Ovary (tissue), 9 donors: ENCODE data around the gene BAG5. TPM values are rescaled to one million over a fixed set of nuclear protein-coding genes. Genes with fewer than 3 reads are reported as not detected.
A peak's percentile ranks its signal among the peaks of the same experiment; 100 is the strongest.

Experiments used
- DNase-seq, 5 donors: peaks; one replicate each; pipeline ENCODE4 v3.0.0-alpha.2; 2019 to 2020
- H3K27ac ChIP-seq, 2 donors: fragments of 200-600 bp; one replicate each; pipeline versions ENCODE4 v1.5.1 to v1.8.0; 2019 to 2022
- H3K27me3 ChIP-seq: fragments of 200-600 bp; one replicate; pipeline ENCODE4 v1.8.0; 2022
- H3K36me3 ChIP-seq: fragments of 200-600 bp; sonication (generic); one replicate; pipeline ENCODE4 v1.5.1; 2019
- H3K4me1 ChIP-seq: one replicate; pipeline ENCODE4 v1.8.1; 2013; ENCODE audit warnings: mild to moderate bottlenecking, moderate library complexity; ENCODE audit not compliant: insufficient read depth
- H3K4me3 ChIP-seq: fragments of 200-600 bp; sonication (generic); one replicate; pipeline ENCODE4 v1.5.1; 2017
- H3K9me3 ChIP-seq, 2 donors: fragments of 200-600 bp in 1 of 2; sonication (generic) in 1 of 2; one replicate each; pipeline versions ENCODE4 v1.5.1 to v1.8.1; 2013 to 2019; ENCODE audit warnings: mild to moderate bottlenecking in 1 of 2, moderate library complexity in 1 of 2
- CTCF ChIP-seq, 3 donors: fragments of 450-650 bp in 2 of 3; fragments of 200-600 bp in 1 of 3; IDR thresholded peaks; one replicate each; pipeline versions ENCODE4 v1.5.1 to v1.8.0; 2016 to 2022; ENCODE audit warnings: antibody characterized with exemption in 3 of 3, mild to moderate bottlenecking in 1 of 3
- EP300 ChIP-seq: sonication (generic); formaldehyde crosslinking; IDR thresholded peaks from one replicate; pipeline ENCODE4 v1.6.1; 2017; ENCODE audit warnings: antibody characterized with exemption
- POLR2A ChIP-seq: fragments of 450-650 bp; IDR thresholded peaks from one replicate; pipeline ENCODE4 v1.6.1; 2017; ENCODE audit warnings: antibody characterized with exemption, mild to moderate bottlenecking, moderate library complexity
- WGBS, 3 donors: extraction: QIAGEN DNeasy Blood & Tissue Kit in 1 of 3; methylation state at CpG; one replicate each; pipeline versions ENCODE4 v1.1.5 to v1.1.7; 2013 to 2017; 5-methylcytosine and 5-hydroxymethylcytosine counted together
- intact Hi-C, 4 donors: fragments of 100-400 bp; cut with DNase I; formaldehyde crosslinking; loops; one replicate each; pipeline versions ENCODE4 v1.11.0 to v1.15.1; 2022 to 2023
- polyA plus RNA-seq, 2 donors: library from polyadenylated mRNA; stranded (reverse); fragments of 200-250 nt in 1 of 2; fragments of 350-450 nt in 1 of 2; fragmentation: Illumina TruSeq in 1 of 2; extraction: RNeasy Lipid Tissue Mini Kit (QIAGEN cat#74804) in 1 of 2; gene quantifications; one replicate each; pipeline ENCODE4 v1.2.3, GENCODE V29; 2013 to 2014
- total RNA-seq, 7 donors: library from RNA; depleted of rRNA in 2 of 7; stranded (reverse); fragments of >200 nt in 2 of 7; fragmentation: NEBNext Ultra II Directional in 3 of 7; extraction: Animal tissue kit (Norgen Biotek cat#: 25700) in 3 of 7; gene quantifications; one replicate each; pipeline versions ENCODE4 v1.1.0 to v1.2.4, GENCODE V29; 2016 to 2023
- donor health status: DM: no; HTN: no; CAD: no; lungs with moderate emphysema.
- donor health status: DM: no; HTN: no; CAD: no.
- donor health status: Bipolar disorder and iron deficiency.
- donor health status: DM: yes; HTN: yes; CAD: no.
- donor health status: DM: no; HTN: no; CAD: no.
- donor health status: DM: yes; HTN: yes; CAD: no.

BAG5 gene
- total and polyA plus RNA-seq, 9 donors = 9.8 to 29.1 (median 24.4) TPM

GRCh38 chr14:103574104-103574503, 11.6 kb upstream of the BAG5 start:
- DNase-seq = no peak
- H3K27me3 ChIP-seq = no peaks in the 10 kb centered on the region
- intact Hi-C loops = loop anchor here in 1 of 4 donors (10.0 kb wide), 2 partner anchors 161 to 341 kb away; no protein-coding TSS in a partner anchor
- no peak overlapping the region for H3K27ac ChIP-seq
- TF ChIP-seq CTCF (IDR thresholded peaks at IDR 0.05) (no peak), EP300 (no peak), POLR2A (no peak)
- WGBS, 3 donors = 61 to 70% (median 67%) methylated on average over 6 of the region's 6 CpGs
- H3K4me1 ChIP-seq = peaks cover 6% of the 10 kb centered on the region
- no peak overlapping the region for H3K4me3 ChIP-seq
- H3K36me3 ChIP-seq = no peaks in the 10 kb centered on the region
- no peaks in the 10 kb centered on the region for H3K9me3 ChIP-seq

- DNase-seq = no peak
- TF ChIP-seq CTCF (IDR thresholded peaks at IDR 0.05) (no peak), EP300 (no peak), POLR2A (no peak)
- peaks cover 2% of the 10 kb centered on the region for H3K4me1 ChIP-seq
- 71 to 84% (median 76%) methylated on average over 11 of the region's 11 CpGs for WGBS, 3 donors
- H3K27me3 ChIP-seq = no peaks in the 10 kb centered on the region
- H3K4me3 ChIP-seq = no peak overlapping the region
- H3K9me3 ChIP-seq = no peaks in the 10 kb centered on the region
- no peaks in the 10 kb centered on the region for H3K36me3 ChIP-seq
- intact Hi-C loops = loop anchor here in 1 of 4 donors (10.0 kb wide), 1 partner anchor 55 kb away; the partner anchor contains the start of gene KLC1
- no peak overlapping the region for H3K27ac ChIP-seq
These were observed 7.0 kb upstream of the BAG5 start for GRCh38 chr14:103569408-103569807.

- H3K27me3 ChIP-seq = no peaks in the 10 kb centered on the region
- H3K4me3 ChIP-seq = no peak overlapping the region
- TF ChIP-seq POLR2A = no peak
- TF ChIP-seq CTCF (IDR thresholded peaks at IDR 0.05) = no peak
- TF ChIP-seq EP300 = no peak
- DNase-seq = no peak
- H3K36me3 ChIP-seq = no peaks in the 10 kb centered on the region
- H3K4me1 ChIP-seq = peaks cover 3% of the 10 kb centered on the region
- H3K27ac ChIP-seq = no peak overlapping the region
- 74 to 84% (median 74%) methylated on average over 8 of the region's 8 CpGs for WGBS, 3 donors
- intact Hi-C loops = loop anchor here in 1 of 4 donors (10.0 kb wide), 1 partner anchor 56 kb away; the partner anchor contains the start of gene KLC1
- H3K9me3 ChIP-seq = no peaks in the 10 kb centered on the region
These were observed 6.5 kb upstream of the BAG5 start for GRCh38 chr14:103568952-103569351.

GRCh38 chr14:103563844-103564505, 1.5 kb upstream of the BAG5 start:
- intact Hi-C loops = loop anchor here in 1 of 4 donors (10.0 kb wide), 1 partner anchor 61 kb away; the partner anchor contains the start of gene KLC1
- peak in 1 of 5 donors; percentile 14 for DNase-seq
- H3K4me1 ChIP-seq = peaks cover 8% of the 10 kb centered on the region

More at GRCh38 chr14:103563844-103564505, 1.5 kb upstream of the BAG5 start:
- H3K27ac ChIP-seq = no peak overlapping the region
- no peaks in the 10 kb centered on the region for H3K36me3 ChIP-seq
- H3K9me3 ChIP-seq = no peaks in the 10 kb centered on the region
- no peaks in the 10 kb centered on the region for H3K27me3 ChIP-seq
- WGBS, 3 donors = 38 to 56% (median 45%) methylated on average over 21 of the region's 21 CpGs
- H3K4me3 ChIP-seq = peak overlapping the region; percentile 93
- no peak for TF ChIP-seq POLR2A
- no peak for TF ChIP-seq CTCF (IDR thresholded peaks at IDR 0.05)
- TF ChIP-seq EP300 = no peak
